ENCODE measurements around the gene THADA. TPM values are rescaled to one million over a fixed set of nuclear protein-coding genes. Genes with fewer than 3 reads are reported as not detected.
A peak's percentile ranks its signal among the peaks of the same experiment; 100 is the strongest.

THADA gene
- total RNA-seq, 2 donors from 2014 or later: 41.1 to 54.3 TPM

- Histone ChIP-seq H3K4me1 (replicated peaks) (no peaks in the 10 kb centered on the region), H3K36me3 (no peaks in the 10 kb centered on the region), H3K27ac (peak overlapping the region; percentile 15 to 37), H3K27me3 (replicated peaks; ENCODE audit: insufficient read depth) (no peaks in the 10 kb centered on the region), H3K9me3 (no peaks in the 10 kb centered on the region), H3K4me3 (no peak overlapping the region)
- DNase-seq (ENCODE audit: low spot score): no peak
- intact Hi-C loops (cut with DNase I): no loop called here
- TF ChIP-seq POLR2AphosphoS5 (IDR thresholded peaks at IDR 0.05) (no peak), POLR2A (IDR thresholded peaks at IDR 0.05) (no peak), CTCF (IDR thresholded peaks at IDR 0.05) (no peak)
These were observed 82.6 kb downstream of the THADA start for GRCh38 chr2:43513216-43513615.

GRCh38 chr2:43511199-43511598, 84.6 kb downstream of the THADA start:
- Histone ChIP-seq H3K9me3 (no peaks in the 10 kb centered on the region), H3K4me3 (no peak overlapping the region), H3K27me3 (replicated peaks; ENCODE audit: insufficient read depth) (no peaks in the 10 kb centered on the region), H3K4me1 (replicated peaks) (no peaks in the 10 kb centered on the region), H3K27ac (no peak overlapping the region), H3K36me3 (no peaks in the 10 kb centered on the region)
- no peak for TF ChIP-seq CTCF (IDR thresholded peaks at IDR 0.05)
- TF ChIP-seq POLR2AphosphoS5 (IDR thresholded peaks at IDR 0.05): no peak
- whole genome bisulfite sequencing: 97% methylated on average over 3 of the region's 3 CpGs
- no peak for DNase-seq (ENCODE audit: low spot score)
- intact Hi-C loops (cut with DNase I): no loop called here

DNA sequence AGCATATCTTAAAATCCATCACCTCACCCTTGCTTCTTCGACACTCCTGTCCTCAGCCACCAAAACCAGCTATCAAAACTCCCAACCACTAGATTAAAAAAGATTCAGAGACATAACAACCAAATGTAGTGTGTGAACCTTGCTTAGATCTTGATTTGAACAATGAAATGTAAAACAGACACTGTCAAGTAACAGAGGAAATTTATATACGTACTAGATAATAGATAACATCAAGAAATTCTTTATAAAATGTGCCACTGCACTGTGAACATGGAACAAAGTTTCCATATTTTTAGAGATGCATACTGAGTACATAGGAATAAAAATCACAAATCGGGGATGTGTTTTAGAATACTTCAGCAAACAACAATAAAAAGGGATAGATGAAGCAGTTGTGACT, 86.0 kb downstream of the THADA start:
- no peak overlapping the region for H3K4me3 ChIP-seq
- no peak overlapping the region for H3K27ac ChIP-seq
- intact Hi-C loops (cut with DNase I): no loop called here
- no peak for TF ChIP-seq POLR2AphosphoS5 (IDR thresholded peaks at IDR 0.05)
- TF ChIP-seq CTCF (IDR thresholded peaks at IDR 0.05): no peak
- TF ChIP-seq POLR2A (IDR thresholded peaks at IDR 0.05): no peak
- DNase-seq (ENCODE audit: low spot score): no peak
- no peaks in the 10 kb centered on the region for H3K9me3 ChIP-seq
- H3K4me1 ChIP-seq (replicated peaks): no peaks in the 10 kb centered on the region
- H3K27me3 ChIP-seq (replicated peaks; ENCODE audit: insufficient read depth): no peaks in the 10 kb centered on the region
- no peaks in the 10 kb centered on the region for H3K36me3 ChIP-seq
- 66% methylated on average over 3 of the region's 3 CpGs for WGBS

- H3K4me3 ChIP-seq: no peak overlapping the region
- no peak for DNase-seq (ENCODE audit: low spot score)
- no peak overlapping the region for H3K27ac ChIP-seq
- 69% methylated on average over 3 of the region's 3 CpGs for WGBS
- H3K4me1 ChIP-seq (replicated peaks): no peaks in the 10 kb centered on the region
- no peak for TF ChIP-seq CTCF (IDR thresholded peaks at IDR 0.05)
- TF ChIP-seq POLR2A (IDR thresholded peaks at IDR 0.05): no peak
- no peak for TF ChIP-seq POLR2AphosphoS5 (IDR thresholded peaks at IDR 0.05)
- intact Hi-C loops (cut with DNase I): no loop called here
- H3K9me3 ChIP-seq: no peaks in the 10 kb centered on the region
- H3K27me3 ChIP-seq (replicated peaks; ENCODE audit: insufficient read depth): no peaks in the 10 kb centered on the region
- no peaks in the 10 kb centered on the region for H3K36me3 ChIP-seq
These were observed 87.6 kb downstream of the THADA start for GRCh38 chr2:43508209-43508608.

DNA sequence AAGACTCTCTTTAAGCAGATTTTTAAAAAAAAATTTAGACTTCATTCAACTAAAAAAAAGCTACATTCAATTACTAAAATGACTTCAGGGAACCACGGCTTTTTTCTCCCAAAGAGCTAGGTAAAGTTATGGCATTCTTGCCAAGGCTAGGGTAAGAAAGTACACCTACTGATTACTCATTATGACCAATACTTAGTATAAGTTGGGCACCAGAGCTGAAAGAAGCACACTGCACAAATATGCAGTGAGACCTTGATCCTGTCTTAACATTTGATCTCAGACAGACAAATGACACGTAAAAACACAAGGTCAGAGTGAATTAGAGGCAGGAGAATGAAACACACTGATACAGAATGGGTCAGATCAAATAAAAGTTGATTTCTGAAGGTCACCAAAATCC, 88.7 kb downstream of the THADA start:
- H3K9me3 ChIP-seq: no peaks in the 10 kb centered on the region
- H3K27ac ChIP-seq: no peak overlapping the region
- 98% methylated on average over 2 of the region's 2 CpGs for WGBS
- TF ChIP-seq CTCF (IDR thresholded peaks at IDR 0.05) (no peak), POLR2AphosphoS5 (IDR thresholded peaks at IDR 0.05) (no peak), POLR2A (IDR thresholded peaks at IDR 0.05) (no peak)
- intact Hi-C loops (cut with DNase I): no loop called here
- DNase-seq (ENCODE audit: low spot score): no peak
- H3K36me3 ChIP-seq: no peaks in the 10 kb centered on the region
- no peak overlapping the region for H3K4me3 ChIP-seq
- H3K4me1 ChIP-seq (replicated peaks): no peaks in the 10 kb centered on the region
- no peaks in the 10 kb centered on the region for H3K27me3 ChIP-seq (replicated peaks; ENCODE audit: insufficient read depth)
